Measurements from ENCODE around the gene TRPC6.

DNA sequence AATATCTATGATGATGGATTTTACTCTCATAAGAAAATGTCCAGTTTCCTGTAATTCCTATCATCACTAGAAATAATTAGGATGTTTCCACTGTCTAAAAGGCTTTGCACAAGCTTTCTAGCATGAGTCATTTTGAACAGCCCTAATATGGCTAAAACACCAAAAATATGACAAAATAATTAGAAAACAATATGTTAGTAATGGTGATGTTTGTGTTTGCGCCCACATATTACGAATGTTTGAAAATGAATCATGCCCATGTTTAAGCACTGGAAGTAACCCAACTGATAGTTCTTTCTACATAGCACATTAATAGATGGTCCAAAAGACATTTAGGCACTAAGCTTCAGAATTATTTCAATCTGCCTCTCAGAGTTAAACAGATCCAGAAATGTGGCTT lies 96.0 kb downstream of the TRPC6 start:
- TF ChIP-seq, protein P1, sequence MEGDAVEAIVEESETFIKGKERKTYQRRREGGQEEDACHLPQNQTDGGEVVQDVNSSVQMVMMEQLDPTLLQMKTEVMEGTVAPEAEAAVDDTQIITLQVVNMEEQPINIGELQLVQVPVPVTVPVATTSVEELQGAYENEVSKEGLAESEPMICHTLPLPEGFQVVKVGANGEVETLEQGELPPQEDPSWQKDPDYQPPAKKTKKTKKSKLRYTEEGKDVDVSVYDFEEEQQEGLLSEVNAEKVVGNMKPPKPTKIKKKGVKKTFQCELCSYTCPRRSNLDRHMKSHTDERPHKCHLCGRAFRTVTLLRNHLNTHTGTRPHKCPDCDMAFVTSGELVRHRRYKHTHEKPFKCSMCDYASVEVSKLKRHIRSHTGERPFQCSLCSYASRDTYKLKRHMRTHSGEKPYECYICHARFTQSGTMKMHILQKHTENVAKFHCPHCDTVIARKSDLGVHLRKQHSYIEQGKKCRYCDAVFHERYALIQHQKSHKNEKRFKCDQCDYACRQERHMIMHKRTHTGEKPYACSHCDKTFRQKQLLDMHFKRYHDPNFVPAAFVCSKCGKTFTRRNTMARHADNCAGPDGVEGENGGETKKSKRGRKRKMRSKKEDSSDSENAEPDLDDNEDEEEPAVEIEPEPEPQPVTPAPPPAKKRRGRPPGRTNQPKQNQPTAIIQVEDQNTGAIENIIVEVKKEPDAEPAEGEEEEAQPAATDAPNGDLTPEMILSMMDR (IDR thresholded peaks at IDR 0.05): no peak
- TF ChIP-seq EP300 (IDR thresholded peaks at IDR 0.05) (no peak), POLR2AphosphoS5 (IDR thresholded peaks at IDR 0.05) (no peak)

Measured in suprapubic skin (tissue), 4 donors.